HG03097 (cell line): Measurements from ENCODE around the gene USH1G.
"Not testable (repeated sequence)": the region's sequence is repeated elsewhere in the genome, so short reads cannot be mapped to it uniquely, and the experiment has no call there.

Experiments
- ATAC-seq: cut with Tn5 transposase; IDR thresholded peaks from one replicate; pipeline ENCODE4 v1.9.1; 2021; ENCODE audit not compliant: unreplicated experiment, low FRiP score

The USH1G gene

DNA sequence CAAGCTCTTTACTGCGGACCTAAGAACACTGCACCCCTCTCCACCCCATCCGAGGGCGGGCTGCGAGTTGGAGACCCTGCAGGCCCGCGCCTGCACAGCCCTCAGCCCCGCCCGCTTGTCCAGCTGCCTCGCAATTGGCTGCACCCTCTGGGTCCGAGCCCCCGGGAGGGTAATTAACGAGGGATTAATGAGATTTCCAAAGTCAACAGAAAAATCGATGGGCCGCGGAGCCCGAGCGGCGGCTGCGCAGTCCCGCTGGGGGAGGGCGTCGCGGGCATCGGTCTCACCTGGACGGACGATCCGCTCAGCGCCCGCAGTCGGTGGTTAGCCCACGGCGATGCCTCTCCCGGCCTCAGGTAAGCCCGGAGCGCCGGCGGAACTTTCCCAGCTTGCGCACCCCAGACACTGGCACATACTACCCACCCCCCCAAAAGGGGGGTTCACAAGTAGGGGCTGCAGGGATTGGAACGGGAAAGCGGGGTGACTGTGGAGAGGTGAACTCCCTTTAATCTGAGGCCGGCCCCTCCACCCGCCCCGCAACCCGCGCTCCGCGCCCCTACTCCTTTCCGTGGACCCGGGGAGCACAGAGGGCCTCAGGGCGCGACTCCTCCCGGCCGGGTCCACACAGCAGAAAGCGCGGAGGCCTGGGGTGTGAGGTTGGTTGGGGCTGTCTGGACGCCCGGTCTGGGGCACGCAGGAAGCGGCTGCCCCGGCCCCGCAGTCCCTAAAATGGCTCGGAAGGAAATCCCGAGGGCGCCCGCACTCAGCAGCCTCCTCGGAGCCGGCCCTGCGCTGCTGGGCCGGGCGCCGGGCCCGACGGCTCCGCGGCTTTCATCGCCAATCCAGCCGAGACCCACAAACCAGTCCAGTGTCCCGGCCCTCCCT is 12.8 kb upstream of the USH1G start, which contains the start of gene OTOP3:
TSS of gene OTOP3 (plus strand) at position 314 of the 885 bp plus-strand sequence. CDS start at position 338, 24 bp downstream.
- no peak for ATAC-seq

GRCh38 chr17:74935048-74935447 is 12.0 kb upstream of the USH1G start:
- no peak for ATAC-seq

- no peak for ATAC-seq
Observed at GRCh38 chr17:74930535-74931036, 7.5 kb upstream of the USH1G start.

- no peak for ATAC-seq
Observed at GRCh38 chr17:74928786-74929185, 5.7 kb upstream of the USH1G start.

DNA sequence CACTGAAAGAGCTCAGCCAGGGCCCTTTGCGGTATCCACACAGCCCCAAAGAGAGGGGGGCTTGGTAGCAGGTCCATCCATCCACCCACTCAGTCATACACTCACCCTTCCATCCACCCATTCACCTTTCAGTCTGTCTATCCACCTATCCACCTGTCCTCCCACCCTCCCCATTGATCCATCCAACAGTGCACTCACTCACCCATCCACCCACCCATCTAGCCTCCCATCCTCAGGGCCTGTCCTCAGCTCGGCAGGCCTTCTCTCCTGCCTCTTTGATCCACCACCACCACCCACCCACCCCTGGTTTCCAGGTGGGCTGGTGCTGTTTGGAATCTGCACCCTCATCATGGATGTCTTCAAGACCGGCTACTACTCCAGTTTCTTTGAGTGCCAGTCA is 2.2 kb upstream of the USH1G start:
- ATAC-seq: no peak

GRCh38 chr17:74924250-74924948 is 1.3 kb upstream of the USH1G start, which contains the start of gene OTOP2:
Gene OTOP2, plus strand, starts transcription at chr17:74924273. Its CDS starts 360 bp downstream, at chr17:74924633.
- ATAC-seq: no peak

DNA sequence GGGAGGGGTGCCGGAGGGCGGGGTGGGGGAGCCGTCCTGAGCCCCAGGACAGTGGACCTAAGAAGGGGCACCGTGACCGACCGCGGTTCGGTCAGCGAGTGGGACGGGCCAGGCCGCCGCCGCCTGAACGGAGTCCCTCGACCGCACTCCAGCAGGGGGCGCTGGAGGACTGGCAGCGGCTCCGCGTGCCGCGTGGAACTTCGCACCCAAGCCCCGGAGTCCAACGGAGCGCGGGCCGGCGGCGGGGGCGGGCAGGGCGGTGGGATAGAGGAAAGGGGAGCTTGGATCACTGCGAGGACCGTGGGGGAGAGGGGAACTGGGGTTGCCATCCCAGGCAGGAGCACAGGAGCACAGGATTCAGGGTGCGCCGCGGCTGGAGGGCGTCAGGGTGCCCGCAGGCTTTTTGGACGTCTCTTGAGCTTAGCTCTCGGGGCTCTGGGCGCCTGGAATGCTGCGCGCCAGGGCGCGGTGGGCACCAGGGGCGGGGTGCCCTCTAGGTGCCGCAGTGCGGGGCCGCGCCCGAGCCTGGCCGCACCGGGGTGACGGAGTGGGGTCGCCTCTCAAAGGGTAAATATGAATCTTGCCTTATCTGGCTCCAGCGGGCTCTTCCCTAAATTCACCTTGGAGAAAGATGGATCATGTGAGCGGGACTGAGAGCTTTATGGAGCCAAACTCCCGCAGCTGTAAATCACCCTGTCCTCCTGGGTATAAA is 639 bp upstream of the USH1G start:
- ATAC-seq: no peak

- no peak for ATAC-seq
Observed at GRCh38 chr17:74922172-74922571, 883 bp downstream of the USH1G start.

DNA sequence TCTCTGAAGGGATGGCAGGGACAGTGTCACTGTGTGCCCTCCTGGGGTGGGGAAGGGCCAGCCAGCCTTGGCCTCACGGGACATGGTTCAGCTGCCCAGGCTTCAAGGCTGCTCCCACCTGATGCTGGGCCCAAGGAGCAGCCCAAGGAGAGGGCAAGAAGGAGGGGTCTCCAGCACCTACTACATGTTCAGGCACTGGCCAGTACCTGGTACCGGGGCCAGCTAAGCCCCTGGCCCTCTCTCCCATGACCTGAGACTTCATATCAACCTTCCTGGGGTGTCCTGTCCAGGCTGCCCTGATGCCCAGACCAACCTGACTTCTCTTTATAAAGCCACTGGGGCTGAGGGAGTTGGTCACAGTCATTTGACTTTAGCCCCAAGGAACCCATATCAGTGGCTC is 1.3 kb downstream of the USH1G start:
- ATAC-seq: no peak

GRCh38 chr17:74921026-74921681 is 1.9 kb downstream of the USH1G start:
- ATAC-seq: no peak

- no peak for ATAC-seq
Observed at GRCh38 chr17:74920642-74921025, 2.4 kb downstream of the USH1G start.

DNA sequence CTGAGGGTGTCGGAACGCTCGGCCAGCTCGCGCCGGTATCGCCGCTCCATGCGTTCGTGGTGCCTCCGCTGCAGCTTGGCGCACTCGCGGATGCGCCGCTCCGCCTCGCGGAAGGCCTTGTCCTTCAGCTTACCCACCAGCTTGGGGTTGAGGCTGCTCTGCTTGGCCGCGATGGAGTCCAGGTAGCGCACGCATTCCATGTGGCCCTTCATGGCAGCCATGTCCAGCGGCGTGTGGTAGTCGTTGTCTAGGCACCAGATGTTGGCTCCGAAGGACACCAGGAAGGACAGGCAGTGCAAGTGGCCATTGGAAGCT is 2.8 kb downstream of the USH1G start:
- ATAC-seq: no peak

- no peak for ATAC-seq
Observed at GRCh38 chr17:74919440-74920305, 3.4 kb downstream of the USH1G start.

DNA sequence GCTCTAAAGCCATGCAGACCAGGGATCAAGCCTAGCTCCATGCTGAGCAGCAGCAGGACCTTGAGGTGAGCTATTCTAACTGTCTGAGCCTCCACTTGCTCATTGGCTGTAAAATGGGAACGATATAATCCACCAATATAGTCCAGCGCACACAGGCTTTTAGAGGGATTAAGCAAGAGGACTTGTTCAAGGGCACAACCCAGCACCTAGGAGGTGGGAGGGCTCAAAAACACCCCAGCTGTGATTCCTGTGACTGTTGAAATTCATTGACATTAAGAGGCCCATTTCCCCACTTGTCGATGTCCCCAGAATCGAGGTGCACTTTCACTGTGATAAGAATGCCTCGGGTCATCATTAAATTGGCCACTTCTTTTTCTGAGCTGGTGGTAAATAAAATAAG is 4.1 kb downstream of the USH1G start:
- ATAC-seq: no peak

DNA sequence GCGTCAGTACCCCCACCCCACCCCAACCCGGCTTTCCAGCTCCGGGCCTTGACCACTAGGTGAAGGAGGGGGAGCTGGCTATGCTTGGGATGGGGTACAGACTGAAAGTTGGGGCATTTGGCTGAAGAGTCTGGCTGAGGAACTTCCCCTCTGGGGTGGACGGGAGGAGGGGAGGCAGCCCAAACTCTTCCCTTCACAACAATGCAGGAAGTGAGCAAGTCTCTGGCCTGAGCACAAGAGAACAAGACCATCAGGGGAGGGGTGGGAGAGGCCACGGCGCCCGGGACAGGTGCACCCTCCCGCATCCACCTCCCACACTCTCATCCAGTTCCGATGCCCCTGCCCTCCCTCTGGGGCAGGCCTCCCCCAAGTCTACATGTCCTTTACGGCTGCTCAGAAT is 5.6 kb downstream of the USH1G start:
- ATAC-seq: no peak

DNA sequence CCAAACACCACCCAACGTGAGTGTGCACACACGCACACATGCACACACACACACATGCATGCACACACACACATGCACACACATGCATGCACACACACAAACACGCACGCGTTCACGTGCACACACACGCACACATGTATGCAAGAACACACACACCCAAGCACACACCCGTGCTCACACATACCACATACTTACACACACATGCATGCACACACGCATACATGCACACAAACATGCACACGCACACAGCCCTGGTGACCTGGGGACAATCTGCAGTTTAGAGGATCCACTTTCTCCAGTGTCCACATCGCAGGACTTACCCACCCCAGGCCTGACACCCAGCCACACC is 6.2 kb downstream of the USH1G start:
- no peak for ATAC-seq

- no peak for ATAC-seq
Observed at GRCh38 chr17:74916136-74916850, 6.8 kb downstream of the USH1G start.

DNA sequence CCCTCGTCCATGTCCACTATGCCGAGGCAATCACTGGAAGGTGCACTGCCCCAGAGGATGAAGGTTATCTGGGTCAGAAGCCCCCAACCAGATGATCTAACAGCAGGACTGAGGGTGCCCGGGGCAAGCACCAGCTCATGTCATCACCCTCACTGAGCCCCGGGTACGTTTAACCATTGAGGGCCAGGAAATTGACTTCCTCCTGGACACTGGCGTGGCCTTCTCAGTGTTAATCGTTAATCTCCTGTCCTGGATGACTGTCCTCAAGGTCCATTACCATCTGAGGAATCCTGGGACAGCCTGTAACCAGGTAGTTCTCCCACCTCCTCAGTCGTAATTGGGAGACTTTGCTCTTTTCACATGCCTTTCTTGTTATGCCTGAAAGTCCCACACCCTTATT is 11.6 kb downstream of the USH1G start:
- not testable (repeated sequence) for ATAC-seq

GRCh38 chr17:74909097-74909496 is 14.0 kb downstream of the USH1G start:
- not testable (repeated sequence) for ATAC-seq
